ENCODE measurements around the gene TSPAN9. TPM values are rescaled to one million over a fixed set of nuclear protein-coding genes. Genes with fewer than 3 reads are reported as not detected.

Gene TSPAN9
- total and polyA plus RNA-seq, 2 of the 4 experiments (the other 2 are of a cell fraction) = 17.7 to 39.1 TPM

DNA sequence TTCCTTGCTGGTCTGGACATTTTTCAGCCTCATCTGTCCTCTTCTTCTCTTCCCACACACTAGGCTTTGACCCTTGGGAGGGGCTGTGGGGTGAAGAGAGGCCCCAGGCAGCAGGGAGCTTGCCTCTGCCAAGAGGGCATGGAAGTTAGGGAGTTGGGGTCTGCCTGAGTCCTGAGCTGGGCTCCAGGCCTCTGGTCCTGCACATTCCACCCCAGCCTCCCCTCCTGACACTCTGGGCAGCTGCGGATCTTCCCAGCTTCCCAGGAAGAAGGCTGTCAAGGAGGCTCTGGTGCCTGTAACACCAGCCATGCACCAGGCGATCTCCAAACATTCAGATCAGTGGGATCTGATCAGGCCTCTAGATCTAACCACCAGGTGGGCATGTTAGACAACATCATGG is 244.7 kb downstream of the TSPAN9 start:
- H3K23ac ChIP-seq (ENCODE audit: low read depth, low read length) = no peak overlapping the region
- H3K27ac ChIP-seq (ENCODE audit: insufficient read depth, low read length) = no peak overlapping the region
- H3K79me1 ChIP-seq (ENCODE audit: low read depth in 1 of 2, low read length in 2 of 2) = no peaks in the 10 kb centered on the region
- in situ Hi-C loops (cut with MboI; ENCODE audit: low sequenced_read_pairs) = no loop called here
- H2BK5ac ChIP-seq (ENCODE audit: low read depth, low read length, poor library complexity, severe bottlenecking) = no peak overlapping the region
- ChIA-PET CTCF (no interaction called here), POLR2A (ENCODE audit: unreplicated experiment) (no interaction called here)
- no peaks in the 10 kb centered on the region for H3K4me1 ChIP-seq (ENCODE audit: control insufficient read depth, insufficient read depth, low read length)
- DNase-seq (no peak), ATAC-seq (ENCODE audit: low read depth) (no peak)
- no peak overlapping the region for H2AK9ac ChIP-seq (replicated peaks; ENCODE audit: low read depth, low read length, poor library complexity)
- H2BK15ac ChIP-seq (ENCODE audit: low read depth, low read length) = no peak overlapping the region
- H3K4ac ChIP-seq (ENCODE audit: low read depth, low read length) = no peak overlapping the region
- no peak overlapping the region for H3K4me2 ChIP-seq (ENCODE audit: low read depth, low read length)
- peaks cover 79% of the 10 kb centered on the region for H3K27me3 ChIP-seq (ENCODE audit: control insufficient read depth, insufficient read depth, low read length)
- no peaks in the 10 kb centered on the region for H3K36me3 ChIP-seq (ENCODE audit: control insufficient read depth, insufficient read depth, low read length)
- TF ChIP-seq SMC3 (IDR thresholded peaks at IDR 0.05; ENCODE audit: low read depth, low read length) (no peak), CHD1 (IDR thresholded peaks at IDR 0.05; ENCODE audit: low read depth, low read length) (no peak), RAD21 (IDR thresholded peaks at IDR 0.05; ENCODE audit: low read length) (no peak), RFX5 (IDR thresholded peaks at IDR 0.05; ENCODE audit: low read depth, low read length) (no peak), RCOR1 (IDR thresholded peaks at IDR 0.05; ENCODE audit: insufficient replicate concordance, low read length) (no peak), MXI1 (IDR thresholded peaks at IDR 0.05; ENCODE audit: borderline replicate concordance, low read depth, low read length) (no peak), CTCF (conservative IDR thresholded peaks at IDR 0.05; ENCODE audit: low read depth, low read length) (no peak), MAZ (IDR thresholded peaks at IDR 0.05; ENCODE audit: borderline replicate concordance, low read depth, low read length) (no peak), MAFK (IDR thresholded peaks at IDR 0.05; ENCODE audit: low read depth, low read length) (no peak), CEBPB (IDR thresholded peaks at IDR 0.05; ENCODE audit: low read depth, low read length) (no peak), POLR2A (IDR thresholded peaks at IDR 0.05; ENCODE audit: low read depth, low read length) (no peak)
- no CpG with 5 or more reads among the region's 2 CpGs for WGBS, 2 experiments (ENCODE audit: extremely low coverage in 2 of 2, insufficient read length in 1 of 2)
- no peak overlapping the region for H2BK120ac ChIP-seq (ENCODE audit: low read depth, low read length)
- dilution Hi-C loops (cut with HindIII; ENCODE audit: low sequenced_read_pairs, unreplicated experiment) = no loop called here
- no peak overlapping the region for H4K5ac ChIP-seq (ENCODE audit: low read depth, low read length)
- H2BK20ac ChIP-seq (ENCODE audit: low read depth, low read length) = no peak overlapping the region
- no peak overlapping the region for H3K9ac ChIP-seq (ENCODE audit: low read depth, low read length)
- H3K9me1 ChIP-seq (ENCODE audit: insufficient read depth, low read length) = no peaks in the 10 kb centered on the region
- H2AFZ ChIP-seq (replicated peaks; ENCODE audit: low read length, poor library complexity) = no peak overlapping the region
- H3K14ac ChIP-seq (replicated peaks; ENCODE audit: low read depth, low read length) = no peak overlapping the region
- no TSS peak for BruUV-seq (replicated peaks)
- H3K4me3 ChIP-seq (ENCODE audit: insufficient read depth, low read depth, low read length) = no peak overlapping the region
- H4K8ac ChIP-seq (ENCODE audit: low read depth in 2 of 2, low read length in 2 of 2) = no peak overlapping the region
- intact Hi-C loops (cut with micrococcal nuclease) = no loop called here
- no peak overlapping the region for H4K91ac ChIP-seq (ENCODE audit: insufficient read depth, low read depth, low read length)
- H3K18ac ChIP-seq (ENCODE audit: low read depth, low read length) = no peak overlapping the region
- H4K20me1 ChIP-seq (ENCODE audit: insufficient read depth, low read length) = no peaks in the 10 kb centered on the region
- no peak overlapping the region for H3K56ac ChIP-seq (ENCODE audit: extremely low read depth, insufficient read depth, low read length)
- H3K9me3 ChIP-seq (ENCODE audit: control insufficient read depth, insufficient read depth, low read length) = no peaks in the 10 kb centered on the region
- H2AK5ac ChIP-seq (ENCODE audit: low read depth, low read length) = no peak overlapping the region
